K562 (cell line): ENCODE measurements around the gene SFTPB. TPM values are rescaled to one million over a fixed set of nuclear protein-coding genes. Genes with fewer than 3 reads are reported as not detected.

Experiments
- ATAC-seq: fragments of 200-7000 bp; cut with Tn5 transposase; 3 replicates; pipeline ENCODE4 v1.9.1; 2020; ENCODE audit warnings: moderate library complexity
- BruUV-seq: library from RNA; stranded (reverse); fragments of 400-500 nt; replicated peaks from 2 replicates; lab custom pipeline; 2021; lab: Mats Ljungman, UMichigan
- CTCF ChIA-PET: fragments of 300-600 bp; formaldehyde crosslinking; extraction: SDS; loops from one replicate; lab custom pipeline; 2021; ENCODE audit warnings: low intra/inter-chr PET ratio; lab: Yijun Ruan, JAX
- POLR2A ChIA-PET: fragments of 300-600, 350-650 bp; sonication (Branson Sonifier 250); formaldehyde crosslinking; extraction: SDS; loops from one replicate; lab custom pipeline; 2021; ENCODE audit warnings: antibody characterized with exemption, inconsistent platforms; lab: Yijun Ruan, JAX
- DNase-seq, 4 experiments: peaks; one replicate each; pipeline versions ENCODE4 v3.0.0 to v3.0.0-alpha.2; 2011 to 2018; ENCODE audit warnings: low spot score in 3 of 4, mixed read lengths in 3 of 4; ENCODE audit errors: extremely low read depth in 1 of 4
- FAIRE-seq: peaks from 2 replicates; lab custom pipeline; 2011; peaks lifted over from hg19 to GRCh38; lab: Jason Lieb, UNC
- H2AFZ ChIP-seq: 2 replicates; pipeline ENCODE4 v1.6.0; 2011; ENCODE audit warnings: low read depth, low read length, control low read depth, inconsistent platforms
- H3K27ac ChIP-seq: fragments of 200-600 bp; 3 replicates; pipeline ENCODE4 v1.8.0; 2011; ENCODE audit warnings: low read depth, mild to moderate bottlenecking, control low read depth, inconsistent platforms, low read length, moderate library complexity, mixed read lengths; ENCODE audit errors: extremely low read depth
- H3K27me3 ChIP-seq, 2 experiments: fragments of 300-600 bp in 1 of 2; 2 replicates in 1 of 2; 3 replicates in 1 of 2; pipeline versions ENCODE4 v1.6.0 to v1.8.0; 2011; ENCODE audit warnings: inconsistent platforms in 2 of 2, low read length in 2 of 2, mild to moderate bottlenecking in 1 of 2, mixed read lengths in 1 of 2, moderate library complexity in 1 of 2; ENCODE audit not compliant: control insufficient read depth in 2 of 2, insufficient read depth in 2 of 2
- H3K36me3 ChIP-seq: fragments of 300-600 bp; 3 replicates; pipeline ENCODE4 v1.8.0; 2011; ENCODE audit warnings: mild to moderate bottlenecking, low read length, inconsistent platforms; ENCODE audit not compliant: control insufficient read depth, insufficient read depth
- H3K4me1 ChIP-seq, 2 experiments: fragments of 200-600 bp in 1 of 2; replicated peaks in 1 of 2; 2 replicates in 1 of 2; 3 replicates in 1 of 2; pipeline versions ENCODE4 v1.5.1 to v1.8.0; 2011; ENCODE audit warnings: inconsistent platforms in 2 of 2, low read length in 2 of 2, mild to moderate bottlenecking in 1 of 2, mixed read lengths in 1 of 2, moderate library complexity in 1 of 2; ENCODE audit not compliant: control insufficient read depth in 2 of 2, insufficient read depth in 2 of 2
- H3K4me2 ChIP-seq: 2 replicates; pipeline ENCODE4 v1.6.1; 2011; ENCODE audit warnings: low read length, control low read depth, inconsistent platforms, mixed read lengths; ENCODE audit not compliant: insufficient read depth
- H3K4me3 ChIP-seq: fragments of 200-600 bp; sonication (generic), shearing (Covaris generic); 2 replicates; pipeline ENCODE4 v1.5.1; 2016; ENCODE audit warnings: control low read depth, inconsistent platforms
- H3K79me2 ChIP-seq: fragments of 200-600 bp; 3 replicates; pipeline ENCODE4 v1.8.0; 2011; ENCODE audit warnings: low read length, inconsistent platforms; ENCODE audit not compliant: control insufficient read depth, insufficient read depth
- H3K9ac ChIP-seq, 2 experiments: 2 replicates each; pipeline versions ENCODE4 v1.6.0 to v1.6.1; 2011; ENCODE audit warnings: low read depth in 2 of 2, low read length in 2 of 2, control low read depth in 1 of 2, inconsistent platforms in 1 of 2, mild to moderate bottlenecking in 1 of 2, mixed read lengths in 1 of 2; ENCODE audit not compliant: insufficient read depth in 1 of 2
- H3K9me1 ChIP-seq: one replicate; pipeline ENCODE4 v1.6.0; 2011; ENCODE audit warnings: inconsistent platforms, mild to moderate bottlenecking, low read length, moderate library complexity; ENCODE audit not compliant: control insufficient read depth, insufficient read depth
- H3K9me3 ChIP-seq: replicated peaks from 2 replicates; pipeline ENCODE4 v1.5.1; 2011; ENCODE audit warnings: low read depth, low read length, inconsistent platforms; ENCODE audit not compliant: control insufficient read depth, insufficient read depth
- H4K20me1 ChIP-seq: replicated peaks from 2 replicates; pipeline ENCODE4 v1.6.1; 2011; ENCODE audit warnings: low read length, inconsistent platforms, mixed read lengths; ENCODE audit not compliant: control insufficient read depth, insufficient read depth
- HDAC8 ChIP-seq: fragments of 450-650 bp; IDR thresholded peaks from 2 replicates; pipeline ENCODE4 v1.6.1; 2016; ENCODE audit warnings: mild to moderate bottlenecking, missing genetic modification characterization, moderate library complexity, missing compliant biosample characterization
- HIVEP1 ChIP-seq: fragments of 250-450 bp; sonication (Bioruptor Pico); IDR thresholded peaks from 2 replicates; pipeline ENCODE4 v1.4.0; 2020; ENCODE audit warnings: mild to moderate bottlenecking
- HMBOX1 ChIP-seq: sonication (generic); IDR thresholded peaks from 2 replicates; pipeline ENCODE4 v1.6.1; 2016
- MIER1 ChIP-seq: fragments of 450-650 bp; IDR thresholded peaks from 2 replicates; pipeline ENCODE4 v1.6.1; 2016; ENCODE audit warnings: antibody characterized with exemption, mild to moderate bottlenecking, low read depth
- WGBS: fragments of 100-300 bp; shearing (Covaris generic); methylation state at CpG from one replicate; pipeline ENCODE4 v1.1.6; 2016; ENCODE audit warnings: low coverage, mixed read lengths; ENCODE audit not compliant: insufficient coverage; ENCODE audit errors: missing lambda C conversion rate; 5-methylcytosine and 5-hydroxymethylcytosine counted together
- in situ Hi-C: fragments of 300-500 bp; cut with MboI; formaldehyde crosslinking; loops from 4 replicates; pipeline ENCODE4 v1.15.0; 2018; ENCODE audit warnings: inconsistent platforms, mixed read lengths
- intact Hi-C: fragments of 100-400 bp; cut with micrococcal nuclease; formaldehyde crosslinking; loops from 2 replicates; pipeline ENCODE4 v1.14.2; 2022
- polyA plus RNA-seq, 8 experiments: library from polyadenylated mRNA; depleted of rRNA in 4 of 8; stranded (reverse) in 5 of 8; unstranded in 3 of 8; fragments of >200 nt; fragmentation: Nextera tagmentation in 2 of 8; fragmentation: Illumina TruSeq in 1 of 8; extraction: Ambion mirVana in 2 of 8; extraction: Trizol in 1 of 8; gene quantifications; 2 replicates each; pipeline versions ENCODE4 v1.2.1 to v1.2.3, GENCODE V29; 2011 to 2014; ENCODE audit warnings: inconsistent platforms in 1 of 8, missing spikeins in 1 of 8
- total RNA-seq, 7 experiments: library from RNA; depleted of rRNA in 6 of 7; stranded (reverse); fragments of >200 nt in 6 of 7; fragmentation: Illumina TruSeq in 2 of 7; extraction: Trizol in 2 of 7; gene quantifications; 2 replicates each; pipeline versions ENCODE4 v1.2.1 to v1.2.3, GENCODE V29; 2011 to 2021; ENCODE audit warnings: low replicate concordance in 1 of 7

The SFTPB gene
- total and polyA plus RNA-seq, 9 of the 15 experiments (the other 6 are each of a cell fraction or from before 2014, with no cell fraction given): 0.03 to 7.0 TPM; not detected in 7

- H3K4me3 ChIP-seq: no peak overlapping the region
- POLR2A ChIA-PET: no interaction called here
- H2AFZ ChIP-seq: no peak overlapping the region
- peak overlapping the region in 1 of 2 experiments; percentile 70; a peak in 1 of 4 replicates for H3K9ac ChIP-seq
- TF ChIP-seq HIVEP1: no peak
- no peaks in the 10 kb centered on the region for H3K36me3 ChIP-seq
- CTCF ChIA-PET: no interaction called here
- peaks cover 3 to 19% of the 10 kb centered on the region in 2 experiments; a peak in 3 of 5 replicates for H3K4me1 ChIP-seq
- H3K27ac ChIP-seq: no peak overlapping the region
- H3K9me1 ChIP-seq: no peaks in the 10 kb centered on the region
- H3K4me2 ChIP-seq: no peak overlapping the region
- WGBS: 16% methylated on average over 11 of the region's 11 CpGs
- DNase-seq (no peak), ATAC-seq (no peak), FAIRE-seq (no peak)
- intact Hi-C loops (no loop called here), in situ Hi-C loops (no loop called here)
- 0 out of 2 replicates have a peak, but pooled peaks cover 5% of the 10 kb centered on the region for H4K20me1 ChIP-seq
- no peaks in the 10 kb centered on the region for H3K9me3 ChIP-seq
- no TSS peak for BruUV-seq
- peaks cover 0 to 2% of the 10 kb centered on the region in 2 experiments; a peak in 2 of 5 replicates for H3K27me3 ChIP-seq
- no peaks in the 10 kb centered on the region for H3K79me2 ChIP-seq
These were observed 2.6 kb downstream of the SFTPB start for GRCh38 chr2:85665264-85665937.

- Histone ChIP-seq H3K27me3 (no peaks in the 10 kb centered on the region), H3K36me3 (no peaks in the 10 kb centered on the region), H2AFZ (no peak overlapping the region), H3K9me1 (no peaks in the 10 kb centered on the region), H3K79me2 (no peaks in the 10 kb centered on the region), H4K20me1 (0 out of 2 replicates have a peak, but pooled peaks cover 5% of the 10 kb centered on the region), H3K9me3 (no peaks in the 10 kb centered on the region), H3K9ac (peak overlapping the region in 1 of 2 experiments; percentile 75; a peak in 2 of 4 replicates), H3K4me3 (no peak overlapping the region), H3K4me2 (no peak overlapping the region), H3K27ac (no peak overlapping the region), H3K4me1 (peaks cover 3 to 19% of the 10 kb centered on the region in 2 experiments; a peak in 3 of 5 replicates)
- DNase-seq (no peak), FAIRE-seq (no peak), ATAC-seq (no peak)
- in situ Hi-C loops (no loop called here), intact Hi-C loops (no loop called here)
- POLR2A ChIA-PET: interaction anchor here (0.6 kb wide), 1 partner anchor 38 kb away, joined by 3 read pairs; no protein-coding TSS in a partner anchor
- no TSS peak for BruUV-seq
- 68% methylated on average over 23 of the region's 23 CpGs for WGBS
- CTCF ChIA-PET: interaction anchor here (0.6 kb wide), 1 partner anchor 315 kb away, joined by 3 read pairs; no protein-coding TSS in a partner anchor
- TF ChIP-seq HDAC8: no peak
- no peak for TF ChIP-seq MIER1
- no peak for TF ChIP-seq HMBOX1
These were observed 4.1 kb downstream of the SFTPB start for GRCh38 chr2:85663594-85664565.
